KMS-11 (cell line): ENCODE measurements around the gene CD80.

ENCODE experiments used
- H2AFZ ChIP-seq: fragments of 200-600 bp; sonication (generic); 2 replicates; pipeline ENCODE4 v1.6.1; 2016; ENCODE audit warnings: antibody characterized with exemption, mixed run types, low read depth
- H3K27ac ChIP-seq: fragments of 200-600 bp; sonication (generic); 2 replicates; pipeline ENCODE4 v1.6.1; 2016; ENCODE audit warnings: mild to moderate bottlenecking, mixed run types
- H3K27me3 ChIP-seq: fragments of 200-600 bp; sonication (generic); 2 replicates; pipeline ENCODE4 v1.6.1; 2017; ENCODE audit warnings: mild to moderate bottlenecking, low read depth, mixed run types, moderate library complexity; ENCODE audit not compliant: insufficient read depth
- H3K36me3 ChIP-seq: fragments of 200-600 bp; sonication (generic); 2 replicates; pipeline ENCODE4 v1.6.1; 2017; ENCODE audit warnings: mild to moderate bottlenecking, mixed run types; ENCODE audit not compliant: insufficient read depth
- H3K4me1 ChIP-seq: fragments of 200-600 bp; sonication (generic); 2 replicates; pipeline ENCODE4 v1.6.1; 2016; ENCODE audit warnings: mild to moderate bottlenecking, low read depth, mixed run types; ENCODE audit not compliant: poor library complexity, severe bottlenecking
- H3K4me2 ChIP-seq: fragments of 200-600 bp; sonication (generic); 2 replicates; pipeline ENCODE4 v1.7.0; 2016; ENCODE audit warnings: mild to moderate bottlenecking, mixed run types
- H3K4me3 ChIP-seq: fragments of 200-600 bp; sonication (generic); IDR thresholded peaks from 2 replicates; pipeline ENCODE4 v1.6.1; 2017; ENCODE audit warnings: low read depth, low read length, mixed read lengths; ENCODE audit not compliant: insufficient read depth
- H3K79me2 ChIP-seq: fragments of 200-600 bp; sonication (generic); 2 replicates; pipeline ENCODE4 v1.6.1; 2016; ENCODE audit warnings: low read depth, mixed run types; ENCODE audit not compliant: insufficient read depth
- H3K9ac ChIP-seq: fragments of 200-600 bp; sonication (generic); 2 replicates; pipeline ENCODE4 v1.6.1; 2016; ENCODE audit warnings: mild to moderate bottlenecking, mixed run types
- H4K20me1 ChIP-seq: fragments of 200-600 bp; sonication (generic); 2 replicates; pipeline ENCODE4 v1.6.1; 2016; ENCODE audit warnings: mild to moderate bottlenecking, mixed run types; ENCODE audit not compliant: insufficient read depth
- TF ChIP-seq, protein P1 (sequence below): fragments of 200-600 bp; sonication (generic); conservative IDR thresholded peaks from 2 replicates; pipeline ENCODE4 v1.6.1; 2017; ENCODE audit warnings: low read depth, mild to moderate bottlenecking, antibody characterized with exemption, low read length, moderate library complexity, mixed read lengths

CD80 gene

GRCh38 chr3:119498186-119499011 lies 61.0 kb downstream of the CD80 start, which contains the start of gene TIMMDC1:
TIMMDC1 (plus strand) TSS chr3:119498547; CDS start chr3:119498734, 187 bp downstream.
- Histone ChIP-seq H3K27ac (peak within 1 kb of the TSS; percentile 87), H4K20me1 (no peaks in the 10 kb centered on the region), H3K4me3 (peak within 1 kb of the TSS; percentile 92), H3K36me3 (no peaks in the 10 kb centered on the region; the same call in 1 of the 2 replicates), H3K4me1 (peaks cover 15% of the 10 kb centered on the region), H2AFZ (peak within 1 kb of the TSS; percentile 80), H3K9ac (peak within 1 kb of the TSS; percentile 93), H3K79me2 (peaks cover 12% of the 10 kb centered on the region; the same call in 1 of the 2 replicates), H3K4me2 (peak within 1 kb of the TSS; percentile 84), H3K27me3 (no peaks in the 10 kb centered on the region)
- TF ChIP-seq, protein P1, sequence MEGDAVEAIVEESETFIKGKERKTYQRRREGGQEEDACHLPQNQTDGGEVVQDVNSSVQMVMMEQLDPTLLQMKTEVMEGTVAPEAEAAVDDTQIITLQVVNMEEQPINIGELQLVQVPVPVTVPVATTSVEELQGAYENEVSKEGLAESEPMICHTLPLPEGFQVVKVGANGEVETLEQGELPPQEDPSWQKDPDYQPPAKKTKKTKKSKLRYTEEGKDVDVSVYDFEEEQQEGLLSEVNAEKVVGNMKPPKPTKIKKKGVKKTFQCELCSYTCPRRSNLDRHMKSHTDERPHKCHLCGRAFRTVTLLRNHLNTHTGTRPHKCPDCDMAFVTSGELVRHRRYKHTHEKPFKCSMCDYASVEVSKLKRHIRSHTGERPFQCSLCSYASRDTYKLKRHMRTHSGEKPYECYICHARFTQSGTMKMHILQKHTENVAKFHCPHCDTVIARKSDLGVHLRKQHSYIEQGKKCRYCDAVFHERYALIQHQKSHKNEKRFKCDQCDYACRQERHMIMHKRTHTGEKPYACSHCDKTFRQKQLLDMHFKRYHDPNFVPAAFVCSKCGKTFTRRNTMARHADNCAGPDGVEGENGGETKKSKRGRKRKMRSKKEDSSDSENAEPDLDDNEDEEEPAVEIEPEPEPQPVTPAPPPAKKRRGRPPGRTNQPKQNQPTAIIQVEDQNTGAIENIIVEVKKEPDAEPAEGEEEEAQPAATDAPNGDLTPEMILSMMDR = no peak

- Histone ChIP-seq H4K20me1 (no peaks in the 10 kb centered on the region), H3K36me3 (no peaks in the 10 kb centered on the region; the same call in 1 of the 2 replicates), H3K4me3 (peak overlapping the region; percentile 38), H2AFZ (peak overlapping the region; percentile 80), H3K27me3 (no peaks in the 10 kb centered on the region), H3K27ac (peak overlapping the region; percentile 87), H3K4me2 (peak overlapping the region; percentile 38), H3K4me1 (peaks cover 15% of the 10 kb centered on the region), H3K79me2 (peaks cover 12% of the 10 kb centered on the region; the same call in 1 of the 2 replicates), H3K9ac (peak overlapping the region; percentile 93)
- TF ChIP-seq, protein P1 = no peak
Observed at GRCh38 chr3:119497820-119498185, 61.6 kb downstream of the CD80 start.

GRCh38 chr3:119494597-119494996 lies 64.8 kb downstream of the CD80 start:
- peaks cover 6% of the 10 kb centered on the region; the same call in 1 of the 2 replicates for H3K79me2 ChIP-seq
- no peak overlapping the region for H2AFZ ChIP-seq
- H3K36me3 ChIP-seq = no peaks in the 10 kb centered on the region; the same call in 1 of the 2 replicates
- TF ChIP-seq, protein P1 = no peak
- peaks cover 6% of the 10 kb centered on the region for H3K4me1 ChIP-seq
- no peaks in the 10 kb centered on the region for H4K20me1 ChIP-seq
- no peaks in the 10 kb centered on the region for H3K27me3 ChIP-seq
- H3K4me3 ChIP-seq = no peak overlapping the region
- no peak overlapping the region for H3K27ac ChIP-seq
- H3K4me2 ChIP-seq = no peak overlapping the region
- no peak overlapping the region for H3K9ac ChIP-seq

DNA sequence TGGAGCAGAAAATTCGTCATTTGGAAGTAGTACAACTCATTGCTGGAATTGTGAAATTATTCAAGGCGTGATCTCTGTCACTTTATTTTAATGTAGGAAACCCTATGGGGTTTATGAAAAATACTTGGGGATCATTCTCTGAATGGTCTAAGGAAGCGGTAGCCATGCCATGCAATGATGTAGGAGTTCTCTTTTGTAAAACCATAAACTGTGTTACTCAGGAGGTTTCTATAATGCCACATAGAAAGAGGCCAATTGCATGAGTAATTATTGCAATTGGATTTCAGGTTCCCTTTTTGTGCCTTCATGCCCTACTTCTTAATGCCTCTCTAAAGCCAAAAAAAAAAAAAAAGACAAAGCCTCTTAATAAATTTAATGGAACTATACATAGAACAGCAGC lies 66.6 kb downstream of the CD80 start:
- no peak overlapping the region for H3K4me2 ChIP-seq
- no peaks in the 10 kb centered on the region for H3K27me3 ChIP-seq
- H2AFZ ChIP-seq = no peak overlapping the region
- no peak overlapping the region for H3K9ac ChIP-seq
- no peaks in the 10 kb centered on the region for H4K20me1 ChIP-seq
- no peak overlapping the region for H3K4me3 ChIP-seq
- no peak overlapping the region for H3K27ac ChIP-seq
- TF ChIP-seq, protein P1 = no peak
- H3K79me2 ChIP-seq = no peaks in the 10 kb centered on the region
- no peaks in the 10 kb centered on the region for H3K4me1 ChIP-seq
- no peaks in the 10 kb centered on the region for H3K36me3 ChIP-seq
